HG02870 (cell line): ENCODE measurements around the gene SARDH.
"Not testable (repeated sequence)": the region's sequence is repeated elsewhere in the genome, so short reads cannot be mapped to it uniquely, and the experiment has no call there.

Experiments used
- ATAC-seq: cut with Tn5 transposase; IDR thresholded peaks from one replicate; pipeline ENCODE4 v1.9.1; 2021; ENCODE audit warnings: mild to moderate bottlenecking, moderate library complexity; ENCODE audit not compliant: unreplicated experiment

SARDH gene

DNA sequence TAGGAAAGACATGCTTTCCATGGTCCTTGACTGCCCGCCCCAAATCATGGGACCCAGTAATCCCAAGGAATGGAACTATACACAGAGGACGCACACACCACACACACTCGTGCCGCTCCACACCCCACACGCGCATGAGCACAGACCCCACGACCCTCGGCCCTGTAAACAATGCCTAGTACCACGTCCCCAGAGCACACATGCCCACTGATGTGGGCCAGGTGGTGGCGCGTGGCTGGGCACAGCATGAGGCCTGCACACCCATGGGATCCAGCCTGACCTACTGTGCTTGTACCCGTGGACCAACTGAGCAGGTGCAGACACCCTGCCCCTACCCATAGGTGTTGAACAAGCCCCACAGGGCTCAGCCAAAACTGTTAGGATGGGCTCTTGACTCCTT, 101.2 kb downstream of the SARDH start:
- no peak for ATAC-seq

GRCh38 chr9:133635533-133636531, 102.3 kb downstream of the SARDH start, which contains the start of gene DBH:
TSS of gene DBH (plus strand) at chr9:133636363. CDS start at chr9:133636372, 9 bp downstream.
- ATAC-seq = no peak

DNA sequence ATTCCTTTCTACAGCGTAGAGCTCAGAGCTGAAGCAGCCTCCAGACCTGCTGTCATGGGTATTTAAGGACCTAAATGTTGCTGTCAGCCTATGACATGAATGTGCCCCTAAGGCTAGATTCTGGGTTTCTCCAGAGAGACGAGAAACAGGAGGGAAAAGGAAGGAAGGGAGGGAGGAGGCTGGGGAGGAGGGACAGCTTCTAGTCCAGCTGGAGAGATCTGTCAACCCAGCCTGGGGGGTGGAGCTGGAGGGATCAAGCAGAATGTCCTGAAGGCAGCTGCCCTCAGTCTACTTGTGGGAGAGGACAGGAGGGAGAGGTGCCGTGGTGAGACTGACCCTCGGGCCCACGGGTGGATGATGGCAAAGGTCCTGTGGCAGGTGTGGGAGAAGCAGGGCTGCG, 103.1 kb downstream of the SARDH start:
- ATAC-seq = no peak

DNA sequence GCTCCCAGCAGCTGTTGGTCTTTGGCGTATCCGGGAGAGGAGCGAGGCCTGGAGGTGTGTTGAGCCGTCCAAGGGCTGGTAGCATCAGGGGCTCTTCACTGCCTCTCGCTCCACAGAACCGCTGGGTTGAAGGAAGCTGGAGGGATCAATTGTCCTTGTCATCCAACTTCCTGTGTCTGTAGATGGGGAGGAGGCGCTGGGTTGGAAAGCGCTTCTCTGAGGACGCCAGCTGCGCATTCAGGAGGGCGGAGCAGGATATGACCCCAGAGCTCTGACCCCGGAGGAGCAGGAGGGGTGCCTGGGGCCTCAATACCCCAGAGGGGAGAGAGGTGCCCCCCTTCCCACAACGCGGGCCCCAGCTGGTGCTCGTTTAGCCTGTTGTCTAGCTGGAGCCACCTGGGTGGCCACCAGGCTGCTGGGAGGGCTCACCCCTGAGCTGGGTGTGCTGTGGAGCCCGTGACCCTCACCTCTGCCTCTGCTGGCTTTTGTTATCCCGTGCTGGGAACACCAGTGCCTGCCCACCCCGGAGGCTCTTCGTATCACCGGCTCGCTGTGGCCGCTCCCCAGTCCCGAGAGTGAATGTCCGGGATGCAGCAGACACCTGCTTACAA, 104.0 kb downstream of the SARDH start:
- ATAC-seq = no peak

GRCh38 chr9:133633681-133634080, 104.5 kb downstream of the SARDH start:
- no peak for ATAC-seq

GRCh38 chr9:133632806-133633680, 105.1 kb downstream of the SARDH start:
- no peak for ATAC-seq

DNA sequence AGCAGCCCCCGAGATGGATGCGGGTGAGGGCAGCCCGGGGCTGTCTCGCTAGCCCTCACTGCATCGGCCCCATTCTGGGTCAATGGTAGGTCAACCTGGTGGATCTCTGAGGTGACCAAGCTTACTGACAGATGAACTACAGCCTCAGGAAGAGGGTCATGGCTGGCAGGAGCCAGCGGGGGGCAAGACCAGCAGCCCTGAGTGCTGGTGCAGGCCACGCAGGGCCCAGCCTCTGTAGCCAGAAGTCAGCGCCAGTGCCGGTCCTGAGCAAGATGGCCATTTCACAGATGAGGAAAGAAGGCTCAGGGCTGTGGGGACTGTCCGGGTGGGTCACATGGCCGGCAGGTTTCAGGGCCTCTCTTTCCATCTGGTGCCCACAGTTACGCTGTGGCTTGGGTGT, 107.0 kb downstream of the SARDH start:
- no peak for ATAC-seq

GRCh38 chr9:133629221-133630110, 108.7 kb downstream of the SARDH start:
- ATAC-seq = no peak

- ATAC-seq = no peak
Observed at GRCh38 chr9:133628766-133629165, 109.4 kb downstream of the SARDH start.

GRCh38 chr9:133627341-133627740, 110.8 kb downstream of the SARDH start:
- no peak for ATAC-seq

DNA sequence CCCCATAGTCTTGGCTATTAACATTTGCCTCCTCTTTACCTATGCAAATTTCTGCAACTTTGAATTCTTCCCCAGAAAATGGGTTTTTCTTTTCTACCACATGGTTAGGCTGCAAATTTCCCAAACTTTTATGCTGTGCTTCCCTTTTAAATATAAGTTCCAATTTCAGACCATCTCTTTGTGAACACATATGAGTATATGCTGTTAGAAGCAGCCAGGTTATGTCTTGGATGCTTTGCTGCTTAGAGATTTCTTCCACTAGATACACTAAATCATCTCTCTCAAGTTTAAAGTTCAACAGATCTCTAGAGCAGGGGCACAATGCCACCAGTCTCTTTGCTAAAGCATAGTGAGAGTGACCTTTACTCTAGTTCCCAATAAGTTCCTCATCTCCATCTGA, 112.1 kb downstream of the SARDH start:
- ATAC-seq = not testable (repeated sequence)

DNA sequence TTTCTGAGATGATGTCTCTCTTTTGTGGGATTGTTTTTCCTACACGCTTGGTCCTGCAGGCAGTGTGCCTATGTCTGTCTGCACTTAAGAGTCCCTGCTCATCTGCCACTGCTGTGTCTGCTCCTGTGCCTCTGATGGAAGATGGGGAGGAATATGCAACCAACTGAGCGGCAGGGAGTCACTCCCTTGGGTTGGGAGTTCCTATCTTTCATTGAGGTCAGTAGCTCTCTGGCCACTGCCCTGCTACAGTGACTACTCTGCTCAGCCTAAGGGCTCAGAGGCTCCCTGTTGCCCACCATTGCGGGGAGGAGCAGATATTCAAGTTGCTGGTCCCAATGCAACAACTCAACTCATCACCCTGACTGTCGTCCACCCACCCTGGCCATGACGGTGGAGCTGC, 115.6 kb downstream of the SARDH start:
- ATAC-seq = no peak

GRCh38 chr9:133621725-133622267, 116.4 kb downstream of the SARDH start:
- ATAC-seq = no peak

GRCh38 chr9:133619791-133620190, 118.4 kb downstream of the SARDH start:
- no peak for ATAC-seq

DNA sequence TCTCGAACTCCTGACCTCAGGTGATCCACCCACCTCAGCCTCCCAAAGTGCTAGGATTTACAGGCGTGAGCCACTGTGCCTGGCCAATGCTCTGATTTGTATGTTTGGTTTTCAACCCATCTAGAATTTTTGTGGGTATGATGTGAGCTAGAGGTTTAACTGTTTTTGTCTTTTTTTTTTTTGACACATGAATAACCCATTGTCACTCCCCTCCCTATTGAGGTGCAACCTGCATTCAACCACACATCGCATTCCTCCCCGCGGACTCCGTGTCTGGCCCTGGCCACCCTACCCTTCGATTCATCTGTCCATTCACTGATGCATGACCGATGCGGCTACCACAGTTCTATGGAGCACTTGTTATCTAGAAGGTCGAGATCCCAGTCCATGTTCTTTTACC, 119.4 kb downstream of the SARDH start:
- ATAC-seq = no peak

GRCh38 chr9:133616643-133617405, 121.3 kb downstream of the SARDH start:
- ATAC-seq = no peak

DNA sequence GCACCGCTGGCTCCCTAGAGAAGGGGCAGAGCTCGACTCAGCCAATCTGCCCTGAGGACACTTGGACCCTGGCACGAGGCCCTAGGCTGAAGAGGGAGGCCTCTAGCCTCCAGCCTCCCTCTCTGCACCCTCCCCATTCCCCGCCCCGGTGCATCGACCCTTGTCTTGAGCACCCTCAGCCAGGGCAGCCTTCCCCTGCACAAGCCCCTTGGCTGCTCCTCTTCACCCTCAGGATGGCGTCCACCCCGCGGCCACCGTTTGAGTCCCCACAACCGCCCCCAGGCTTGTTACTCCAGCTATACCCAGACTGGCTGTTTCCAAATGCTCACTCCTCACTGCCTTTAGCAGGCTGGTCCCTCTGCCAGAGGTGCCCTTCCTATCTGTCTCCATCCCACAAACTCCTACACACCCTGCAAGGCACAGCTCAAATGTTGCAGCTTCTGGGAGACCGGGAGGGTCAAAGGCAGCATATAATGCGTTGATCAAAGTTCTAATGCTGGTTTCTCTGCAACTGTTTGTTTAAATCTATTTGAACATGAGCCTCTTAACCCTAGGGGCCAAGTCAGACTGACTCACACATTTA, 122.5 kb downstream of the SARDH start:
- ATAC-seq = no peak

DNA sequence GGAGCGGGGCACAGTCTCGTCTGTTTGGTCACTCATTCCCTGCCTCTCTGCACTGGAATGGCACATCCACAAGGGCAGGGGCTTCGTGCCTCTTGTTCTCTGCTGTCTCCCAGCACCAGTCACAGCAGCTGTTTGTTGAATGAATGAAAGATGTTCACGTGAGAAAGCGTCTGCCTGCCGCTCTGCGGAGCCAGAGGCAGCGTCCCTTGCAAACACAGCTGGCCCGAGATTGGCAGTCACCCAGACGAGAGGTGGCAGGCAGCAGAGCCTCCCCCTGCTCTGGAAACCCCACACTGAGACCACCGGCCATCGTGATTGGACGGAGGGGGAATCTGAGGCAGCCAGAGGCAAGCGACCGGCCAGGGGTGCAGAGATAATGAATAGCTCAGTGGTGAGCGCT, 123.0 kb downstream of the SARDH start:
- ATAC-seq = no peak

DNA sequence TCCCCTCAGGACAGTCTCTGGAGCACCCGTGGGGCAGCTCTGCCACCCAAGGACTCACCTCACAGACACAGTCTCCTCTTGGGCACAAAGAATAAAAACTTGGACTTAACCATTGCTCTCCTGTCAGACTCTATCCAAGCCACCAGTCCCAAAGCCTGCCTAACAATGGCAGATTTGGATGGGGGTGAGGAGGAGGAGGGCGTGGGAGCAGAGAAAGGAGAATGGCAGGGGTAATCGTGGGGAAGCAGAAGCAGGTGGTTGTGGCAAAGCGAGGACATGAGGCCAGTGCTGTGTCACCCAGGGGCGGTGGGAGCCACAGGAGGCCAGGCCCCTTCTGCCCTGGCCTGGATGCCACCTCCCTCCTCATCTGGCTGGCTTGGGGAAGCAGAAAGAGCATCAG, 123.5 kb downstream of the SARDH start:
- no peak for ATAC-seq
